Activated T-helper 1 cell treated with anti-CD3 and anti-CD28 coated beads, Interleukin-12 subunit alpha, Interleukin-12 subunit beta, Interleukin-2, Interleukin-4 antibody, amounts not matched to agents 30 ng/mL and 10 ng/mL and 1 ng/mL, durations not matched to agents 14 hours and 24 hours and 36 hours (primary cell): ENCODE data around the gene RBP5. TPM values are rescaled to one million over a fixed set of nuclear protein-coding genes. Genes with fewer than 3 reads are reported as not detected.
"Not testable (repeated sequence)": the region's sequence is repeated elsewhere in the genome, so short reads cannot be mapped to it uniquely, and the experiment has no call there.

Experiments used
- DNase-seq: peaks from one replicate; pipeline ENCODE4 v3.0.0; 2021; ENCODE audit warnings: low spot score
- H3K27ac Mint-ChIP-seq: one replicate; pipeline ENCODE4 v1.8.0; 2021; ENCODE audit warnings: mild to moderate bottlenecking, mixed read lengths
- H3K27me3 Mint-ChIP-seq: one replicate; pipeline ENCODE4 v1.8.0; 2022; ENCODE audit warnings: mild to moderate bottlenecking, moderate library complexity, mixed read lengths; ENCODE audit not compliant: insufficient read depth
- H3K36me3 Mint-ChIP-seq: one replicate; pipeline ENCODE4 v1.8.0; 2021; ENCODE audit warnings: low read depth, mixed read lengths
- H3K4me1 Mint-ChIP-seq: one replicate; pipeline ENCODE4 v1.8.0; 2021; ENCODE audit warnings: low read depth, mixed read lengths
- H3K4me3 Mint-ChIP-seq: one replicate; pipeline ENCODE4 v1.8.0; 2021; ENCODE audit warnings: mild to moderate bottlenecking, moderate library complexity, mixed read lengths
- H3K9me3 Mint-ChIP-seq: one replicate; pipeline ENCODE4 v1.8.0; 2021; ENCODE audit warnings: mixed read lengths
- intact Hi-C: fragments of 100-400 bp; cut with micrococcal nuclease; formaldehyde crosslinking; loops from one replicate; pipeline ENCODE4 v1.15.1; 2024
- total RNA-seq: library from RNA; stranded (reverse); gene quantifications from 2 replicates; pipeline ENCODE4 v1.2.3, GENCODE V29; 2022

The RBP5 gene
- total RNA-seq, 1 donor from 2014 or later, result not detected

GRCh38 chr12:7114008-7114407, 14.7 kb downstream of the RBP5 start:
- H3K9me3 Mint-ChIP-seq, result no peaks in the 10 kb centered on the region
- H3K27ac Mint-ChIP-seq, result no peak overlapping the region
- no peak for DNase-seq
- peaks cover 26% of the 10 kb centered on the region for H3K36me3 Mint-ChIP-seq
- peaks cover 45% of the 10 kb centered on the region for H3K4me1 Mint-ChIP-seq
- intact Hi-C loops, result loop anchor here (10.0 kb wide), 1 partner anchor 509 kb away; the partner anchor contains the start of gene CHD4
- no peak overlapping the region for H3K4me3 Mint-ChIP-seq
- no peaks in the 10 kb centered on the region for H3K27me3 Mint-ChIP-seq

GRCh38 chr12:7113389-7113871, 15.3 kb downstream of the RBP5 start:
- intact Hi-C loops, result loop anchor here (1.0 to 10.0 kb wide), 6 partner anchors 18 to 509 kb away; partner anchors contain the start of genes CHD4, EMG1, LPCAT3 and PEX5
- H3K4me1 Mint-ChIP-seq, result peaks cover 42% of the 10 kb centered on the region
- no peaks in the 10 kb centered on the region for H3K27me3 Mint-ChIP-seq
- peak; percentile 46 for DNase-seq
- H3K9me3 Mint-ChIP-seq, result no peaks in the 10 kb centered on the region
- H3K27ac Mint-ChIP-seq, result peak overlapping the region; percentile 19
- peaks cover 24% of the 10 kb centered on the region for H3K36me3 Mint-ChIP-seq
- no peak overlapping the region for H3K4me3 Mint-ChIP-seq

GRCh38 chr12:7112041-7112440, 16.6 kb downstream of the RBP5 start:
- no peak overlapping the region for H3K4me3 Mint-ChIP-seq
- H3K9me3 Mint-ChIP-seq, result no peaks in the 10 kb centered on the region
- no peak overlapping the region for H3K27ac Mint-ChIP-seq
- intact Hi-C loops, result loop anchor here (2.0 to 10.0 kb wide), 2 partner anchors 77 to 507 kb away; partner anchors contain the start of genes CHD4 and PEX5
- no peak for DNase-seq
- H3K27me3 Mint-ChIP-seq, result no peaks in the 10 kb centered on the region
- H3K36me3 Mint-ChIP-seq, result peaks cover 17% of the 10 kb centered on the region
- H3K4me1 Mint-ChIP-seq, result peaks cover 47% of the 10 kb centered on the region

- peaks cover 57% of the 10 kb centered on the region for H3K4me1 Mint-ChIP-seq
- H3K9me3 Mint-ChIP-seq, result peaks cover 11% of the 10 kb centered on the region
- peaks cover 24% of the 10 kb centered on the region for H3K36me3 Mint-ChIP-seq
- no peak for DNase-seq
- H3K27me3 Mint-ChIP-seq, result no peaks in the 10 kb centered on the region
- H3K4me3 Mint-ChIP-seq, result peak overlapping the region; percentile 94
- intact Hi-C loops, result loop anchor here (10.0 kb wide), 1 partner anchor 506 kb away; the partner anchor contains the start of gene CHD4
- no peak overlapping the region for H3K27ac Mint-ChIP-seq
Measured at GRCh38 chr12:7110661-7111060, 18.0 kb downstream of the RBP5 start.

- Mint-ChIP-seq H3K4me1 (peaks cover 60% of the 10 kb centered on the region), H3K27ac (peak overlapping the region; percentile 82), H3K36me3 (peaks cover 26% of the 10 kb centered on the region), H3K9me3 (peaks cover 15% of the 10 kb centered on the region), H3K27me3 (no peaks in the 10 kb centered on the region), H3K4me3 (peak overlapping the region; percentile 94)
- DNase-seq, result no peak
- intact Hi-C loops, result loop anchor here (1.0 to 5.0 kb wide), 8 partner anchors 21 to 257 kb away; partner anchors contain the start of genes C12orf57, CDCA3, CLSTN3 and EMG1
Measured at GRCh38 chr12:7109572-7109920, 19.1 kb downstream of the RBP5 start.

GRCh38 chr12:7108796-7109571, 19.7 kb downstream of the RBP5 start, which contains the start of gene C1RL:
Gene C1RL, minus strand, starts transcription at chr12:7109214. Its CDS starts 34 bp downstream, at chr12:7109180.
- DNase-seq, result peak; percentile 71
- intact Hi-C loops, result loop anchor here (1.0 to 5.0 kb wide), 9 partner anchors 17 to 257 kb away; partner anchors contain the start of genes C12orf57, C1R, CDCA3 and CLSTN3
- Mint-ChIP-seq H3K4me3 (peak within 1 kb of the TSS; percentile 94), H3K36me3 (peaks cover 22% of the 10 kb centered on the region), H3K27me3 (no peaks in the 10 kb centered on the region), H3K9me3 (peaks cover 15% of the 10 kb centered on the region), H3K27ac (peak within 1 kb of the TSS; percentile 91), H3K4me1 (peaks cover 55% of the 10 kb centered on the region)

GRCh38 chr12:7108003-7108795, 20.5 kb downstream of the RBP5 start:
- intact Hi-C loops, result loop anchor here (1.0 to 5.0 kb wide), 6 partner anchors 16 to 256 kb away; partner anchors contain the start of genes C1R, CDCA3, EMG1 and PHB2
- peaks cover 15% of the 10 kb centered on the region for H3K9me3 Mint-ChIP-seq
- peaks cover 50% of the 10 kb centered on the region for H3K4me1 Mint-ChIP-seq
- peak overlapping the region; percentile 91 for H3K27ac Mint-ChIP-seq
- peaks cover 21% of the 10 kb centered on the region for H3K36me3 Mint-ChIP-seq
- H3K27me3 Mint-ChIP-seq, result no peaks in the 10 kb centered on the region
- H3K4me3 Mint-ChIP-seq, result peak overlapping the region; percentile 94
- peak; percentile 74 for DNase-seq

GRCh38 chr12:7107636-7108002, 21.1 kb downstream of the RBP5 start:
- intact Hi-C loops, result loop anchor here (1.0 to 5.0 kb wide), 6 partner anchors 15 to 255 kb away; partner anchors contain the start of genes C1R, CDCA3, EMG1 and PHB2
- peaks cover 24% of the 10 kb centered on the region for H3K36me3 Mint-ChIP-seq
- peaks cover 15% of the 10 kb centered on the region for H3K9me3 Mint-ChIP-seq
- H3K4me3 Mint-ChIP-seq, result peak overlapping the region; percentile 94
- H3K4me1 Mint-ChIP-seq, result peaks cover 48% of the 10 kb centered on the region
- no peaks in the 10 kb centered on the region for H3K27me3 Mint-ChIP-seq
- H3K27ac Mint-ChIP-seq, result peak overlapping the region; percentile 91
- DNase-seq, result no peak

- H3K36me3 Mint-ChIP-seq, result peaks cover 28% of the 10 kb centered on the region
- not testable (repeated sequence) for H3K27ac Mint-ChIP-seq
Measured at GRCh38 chr12:7107181-7107580, 21.5 kb downstream of the RBP5 start.

GRCh38 chr12:7106082-7106481, 22.6 kb downstream of the RBP5 start:
- intact Hi-C loops, result loop anchor here (5.0 kb wide), 2 partner anchors 234 to 254 kb away; partner anchors contain the start of genes CDCA3, SPSB2 and USP5
- H3K4me1 Mint-ChIP-seq, result peaks cover 50% of the 10 kb centered on the region
- peaks cover 27% of the 10 kb centered on the region for H3K36me3 Mint-ChIP-seq
- no peak for DNase-seq
- H3K27me3 Mint-ChIP-seq, result no peaks in the 10 kb centered on the region
- peak overlapping the region; percentile 38 for H3K4me3 Mint-ChIP-seq
- H3K27ac Mint-ChIP-seq, result no peak overlapping the region
- H3K9me3 Mint-ChIP-seq, result peaks cover 15% of the 10 kb centered on the region

More at GRCh38 chr12:7107181-7107580, 21.5 kb downstream of the RBP5 start:
- Mint-ChIP-seq H3K9me3 (peaks cover 15% of the 10 kb centered on the region), H3K4me1 (peaks cover 52% of the 10 kb centered on the region), H3K4me3 (peak overlapping the region; percentile 27)
- not testable (repeated sequence) for DNase-seq, H3K27me3 Mint-ChIP-seq
- intact Hi-C loops, result loop anchor here (5.0 kb wide), 2 partner anchors 235 to 255 kb away; partner anchors contain the start of genes CDCA3, SPSB2 and USP5

GRCh38 chr12:7103837-7104584, 24.7 kb downstream of the RBP5 start:
- no peaks in the 10 kb centered on the region for H3K27me3 Mint-ChIP-seq
- DNase-seq, result no peak
- H3K27ac Mint-ChIP-seq, result no peak overlapping the region
- H3K9me3 Mint-ChIP-seq, result peaks cover 15% of the 10 kb centered on the region
- intact Hi-C loops, result no loop called here
- peaks cover 32% of the 10 kb centered on the region for H3K36me3 Mint-ChIP-seq
- peaks cover 30% of the 10 kb centered on the region for H3K4me1 Mint-ChIP-seq
- no peak overlapping the region for H3K4me3 Mint-ChIP-seq

GRCh38 chr12:7102582-7102981, 26.1 kb downstream of the RBP5 start:
- Mint-ChIP-seq H3K27ac (peak overlapping the region; percentile 42), H3K9me3 (peaks cover 15% of the 10 kb centered on the region), H3K4me1 (peaks cover 23% of the 10 kb centered on the region), H3K27me3 (no peaks in the 10 kb centered on the region), H3K4me3 (no peak overlapping the region), H3K36me3 (peaks cover 36% of the 10 kb centered on the region)
- DNase-seq, result no peak
- intact Hi-C loops, result no loop called here
